ENCODE data around the gene CTBP1.

CTBP1 gene

GRCh38 chr4:1266881-1267763 is 18.2 kb upstream of the CTBP1 start:
- peaks cover 3 to 6% of the 10 kb centered on the region in 2 donors for H3K9me3 ChIP-seq (replicated peaks in 1 of 2; ENCODE audit: control insufficient read depth in 2 of 2, insufficient read depth in 1 of 2, low read depth in 1 of 2, low read length in 2 of 2)
- H2AK5ac ChIP-seq (ENCODE audit: low read depth, low read length), result no peak overlapping the region
- no peaks in the 10 kb centered on the region for H3K4me1 ChIP-seq (ENCODE audit: control insufficient read depth in 2 of 2, insufficient read depth in 1 of 2, low read depth in 1 of 2, low read length in 2 of 2)
- H3K23ac ChIP-seq (ENCODE audit: low read depth, low read length, poor library complexity), result no peak overlapping the region
- H2BK120ac ChIP-seq (ENCODE audit: low read depth, low read length), result no peak overlapping the region
- no peak overlapping the region for H4K91ac ChIP-seq (ENCODE audit: low read depth, low read length, poor library complexity)
- no peak overlapping the region for H3K4me3 ChIP-seq (ENCODE audit: low read length in 2 of 2)
- no peak overlapping the region for H4K8ac ChIP-seq (ENCODE audit: low read depth, low read length)
- no peak overlapping the region for H3K4ac ChIP-seq (ENCODE audit: low read length)
- no peaks in the 10 kb centered on the region for H3K79me1 ChIP-seq (ENCODE audit: low read depth, low read length)
- no peak overlapping the region for H3K4me2 ChIP-seq (ENCODE audit: insufficient read depth, low read length, poor library complexity, severe bottlenecking)
- H2BK5ac ChIP-seq (ENCODE audit: low read length), result no peak overlapping the region
- no peak overlapping the region for H2BK15ac ChIP-seq (ENCODE audit: low read length)
- H3K27me3 ChIP-seq (ENCODE audit: control insufficient read depth in 3 of 3, insufficient read depth in 3 of 3, low read depth in 1 of 3, low read length in 3 of 3), result no peaks in the 10 kb centered on the region
- H3K18ac ChIP-seq (ENCODE audit: low read length), result no peak overlapping the region
- no peaks in the 10 kb centered on the region for H3K36me3 ChIP-seq (replicated peaks in 1 of 2; ENCODE audit: control insufficient read depth in 2 of 2, insufficient read depth in 2 of 2, low read length in 2 of 2)
- DNase-seq (ENCODE audit: low spot score), result no peak
- H3K9ac ChIP-seq (ENCODE audit: low read depth, low read length, poor library complexity), result no peak overlapping the region
- H2BK12ac ChIP-seq (ENCODE audit: low read length), result no peak overlapping the region
- H3K27ac ChIP-seq (replicated peaks; ENCODE audit: low read length), result no peak overlapping the region
- H2AFZ ChIP-seq (ENCODE audit: low read length), result no peak overlapping the region
- WGBS, 2 donors (ENCODE audit: extremely low coverage in 2 of 2, insufficient read length in 2 of 2, insufficient replicate concordance in 1 of 2), result no CpG with 5 or more reads among the region's 9 CpGs
- H3K14ac ChIP-seq (ENCODE audit: low read length), result no peak overlapping the region

GRCh38 chr4:1265351-1265750 is 16.4 kb upstream of the CTBP1 start:
- Histone ChIP-seq H3K36me3 (replicated peaks in 1 of 2; ENCODE audit: control insufficient read depth in 2 of 2, insufficient read depth in 2 of 2, low read length in 2 of 2) (no peaks in the 10 kb centered on the region), H3K4me2 (ENCODE audit: insufficient read depth, low read length, poor library complexity, severe bottlenecking) (no peak overlapping the region), H2BK5ac (ENCODE audit: low read length) (no peak overlapping the region), H3K4me3 (ENCODE audit: low read length in 2 of 2) (no peak overlapping the region), H2AK5ac (ENCODE audit: low read depth, low read length) (no peak overlapping the region), H4K8ac (ENCODE audit: low read depth, low read length) (no peak overlapping the region), H4K91ac (ENCODE audit: low read depth, low read length, poor library complexity) (no peak overlapping the region), H2AFZ (ENCODE audit: low read length) (no peak overlapping the region), H2BK15ac (ENCODE audit: low read length) (no peak overlapping the region), H3K79me1 (ENCODE audit: low read depth, low read length) (no peaks in the 10 kb centered on the region), H3K27me3 (ENCODE audit: control insufficient read depth in 3 of 3, insufficient read depth in 3 of 3, low read depth in 1 of 3, low read length in 3 of 3) (no peaks in the 10 kb centered on the region), H3K14ac (ENCODE audit: low read length) (no peak overlapping the region), H3K27ac (replicated peaks; ENCODE audit: low read length) (no peak overlapping the region), H3K23ac (ENCODE audit: low read depth, low read length, poor library complexity) (no peak overlapping the region), H3K9me3 (replicated peaks in 1 of 2; ENCODE audit: control insufficient read depth in 2 of 2, insufficient read depth in 1 of 2, low read depth in 1 of 2, low read length in 2 of 2) (peaks cover 6 to 8% of the 10 kb centered on the region in 2 donors), H2BK120ac (ENCODE audit: low read depth, low read length) (no peak overlapping the region), H3K4ac (ENCODE audit: low read length) (no peak overlapping the region), H3K4me1 (ENCODE audit: control insufficient read depth in 2 of 2, insufficient read depth in 1 of 2, low read depth in 1 of 2, low read length in 2 of 2) (no peaks in the 10 kb centered on the region), H3K18ac (ENCODE audit: low read length) (no peak overlapping the region), H2BK12ac (ENCODE audit: low read length) (no peak overlapping the region), H3K9ac (ENCODE audit: low read depth, low read length, poor library complexity) (no peak overlapping the region)
- WGBS, 2 donors (ENCODE audit: extremely low coverage in 2 of 2, insufficient read length in 2 of 2, insufficient replicate concordance in 1 of 2), result no CpG with 5 or more reads among the region's 11 CpGs
- DNase-seq (ENCODE audit: low spot score), result no peak

GRCh38 chr4:1264942-1265341 is 16.0 kb upstream of the CTBP1 start:
- H3K9ac ChIP-seq (ENCODE audit: low read depth, low read length, poor library complexity), result no peak overlapping the region
- H3K36me3 ChIP-seq (replicated peaks in 1 of 2; ENCODE audit: control insufficient read depth in 2 of 2, insufficient read depth in 2 of 2, low read length in 2 of 2), result no peaks in the 10 kb centered on the region
- H2BK15ac ChIP-seq (ENCODE audit: low read length), result no peak overlapping the region
- no peak overlapping the region for H4K91ac ChIP-seq (ENCODE audit: low read depth, low read length, poor library complexity)
- H4K8ac ChIP-seq (ENCODE audit: low read depth, low read length), result no peak overlapping the region
- WGBS, 2 donors (ENCODE audit: extremely low coverage in 2 of 2, insufficient read length in 2 of 2, insufficient replicate concordance in 1 of 2), result no CpG with 5 or more reads among the region's 3 CpGs
- no peak overlapping the region for H2AFZ ChIP-seq (ENCODE audit: low read length)
- H3K27me3 ChIP-seq (ENCODE audit: control insufficient read depth in 3 of 3, insufficient read depth in 3 of 3, low read depth in 1 of 3, low read length in 3 of 3), result no peaks in the 10 kb centered on the region
- no peak overlapping the region for H3K18ac ChIP-seq (ENCODE audit: low read length)
- no peak overlapping the region for H3K23ac ChIP-seq (ENCODE audit: low read depth, low read length, poor library complexity)
- no peak for DNase-seq (ENCODE audit: low spot score)
- H3K4me3 ChIP-seq (ENCODE audit: low read length in 2 of 2), result no peak overlapping the region
- no peak overlapping the region for H3K27ac ChIP-seq (replicated peaks; ENCODE audit: low read length)
- no peaks in the 10 kb centered on the region for H3K79me1 ChIP-seq (ENCODE audit: low read depth, low read length)
- H3K4me2 ChIP-seq (ENCODE audit: insufficient read depth, low read length, poor library complexity, severe bottlenecking), result no peak overlapping the region
- H2AK5ac ChIP-seq (ENCODE audit: low read depth, low read length), result no peak overlapping the region
- peaks cover 6 to 8% of the 10 kb centered on the region in 2 donors for H3K9me3 ChIP-seq (replicated peaks in 1 of 2; ENCODE audit: control insufficient read depth in 2 of 2, insufficient read depth in 1 of 2, low read depth in 1 of 2, low read length in 2 of 2)
- H3K14ac ChIP-seq (ENCODE audit: low read length), result no peak overlapping the region
- H2BK5ac ChIP-seq (ENCODE audit: low read length), result no peak overlapping the region
- no peak overlapping the region for H2BK120ac ChIP-seq (ENCODE audit: low read depth, low read length)
- H3K4me1 ChIP-seq (ENCODE audit: control insufficient read depth in 2 of 2, insufficient read depth in 1 of 2, low read depth in 1 of 2, low read length in 2 of 2), result no peaks in the 10 kb centered on the region
- no peak overlapping the region for H3K4ac ChIP-seq (ENCODE audit: low read length)
- H2BK12ac ChIP-seq (ENCODE audit: low read length), result no peak overlapping the region

DNA sequence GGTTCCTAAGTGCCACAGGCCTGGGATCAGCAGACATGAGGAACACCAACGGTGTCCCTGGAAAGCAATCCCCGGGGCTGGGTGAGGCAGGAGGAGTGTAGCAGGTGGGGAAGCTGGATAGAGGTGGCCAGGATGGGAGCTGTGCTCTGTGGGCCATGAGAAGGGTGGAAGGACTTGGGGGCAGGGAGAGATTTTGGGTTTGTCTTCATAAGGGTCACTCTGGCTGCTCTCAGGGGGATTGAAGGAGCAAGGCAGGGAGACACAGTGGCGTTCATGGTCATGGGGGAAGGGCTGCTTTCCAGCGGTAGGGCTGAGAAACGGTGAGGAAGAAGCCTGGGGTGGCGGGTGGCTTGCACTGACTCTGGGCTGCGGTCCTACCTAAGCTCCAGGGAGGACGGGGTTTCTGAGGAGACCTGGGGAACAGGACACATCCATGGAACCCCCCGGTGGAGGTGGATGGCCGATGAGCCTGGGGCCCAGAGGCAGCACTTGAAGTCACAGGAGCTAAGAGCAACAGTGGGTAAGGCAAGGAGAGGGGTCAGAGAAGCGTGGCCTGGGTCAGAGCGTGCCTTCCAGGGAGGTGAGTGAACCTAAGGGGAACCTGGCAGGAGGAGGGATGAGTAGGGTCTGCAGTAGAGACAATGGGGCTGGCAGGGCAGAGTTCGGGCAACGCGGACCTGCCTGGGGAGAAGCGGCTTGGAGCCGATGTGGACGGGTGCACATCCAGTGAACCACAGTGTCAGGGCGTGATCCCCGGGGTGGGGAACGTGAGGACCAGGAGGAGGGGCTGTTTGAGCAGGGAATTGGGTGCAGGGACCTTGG is 12.4 kb upstream of the CTBP1 start:
- Histone ChIP-seq H3K27me3 (ENCODE audit: control insufficient read depth in 3 of 3, insufficient read depth in 3 of 3, low read depth in 1 of 3, low read length in 3 of 3) (no peaks in the 10 kb centered on the region), H2BK15ac (ENCODE audit: low read length) (no peak overlapping the region), H4K8ac (ENCODE audit: low read depth, low read length) (no peak overlapping the region), H3K4me2 (ENCODE audit: insufficient read depth, low read length, poor library complexity, severe bottlenecking) (no peak overlapping the region), H3K23ac (ENCODE audit: low read depth, low read length, poor library complexity) (peak overlapping the region; percentile 81), H3K27ac (replicated peaks; ENCODE audit: low read length) (no peak overlapping the region), H3K9ac (ENCODE audit: low read depth, low read length, poor library complexity) (no peak overlapping the region), H2AK5ac (ENCODE audit: low read depth, low read length) (no peak overlapping the region), H3K18ac (ENCODE audit: low read length) (no peak overlapping the region), H3K36me3 (replicated peaks in 1 of 2; ENCODE audit: control insufficient read depth in 2 of 2, insufficient read depth in 2 of 2, low read length in 2 of 2) (no peaks in the 10 kb centered on the region), H3K4me3 (ENCODE audit: low read length in 2 of 2) (no peak overlapping the region), H3K4ac (ENCODE audit: low read length) (no peak overlapping the region), H2BK12ac (ENCODE audit: low read length) (no peak overlapping the region), H3K9me3 (replicated peaks in 1 of 2; ENCODE audit: control insufficient read depth in 2 of 2, insufficient read depth in 1 of 2, low read depth in 1 of 2, low read length in 2 of 2) (peaks cover 8 to 10% of the 10 kb centered on the region in 2 donors), H3K14ac (ENCODE audit: low read length) (peak overlapping the region; percentile 6), H2AFZ (ENCODE audit: low read length) (no peak overlapping the region), H3K79me1 (ENCODE audit: low read depth, low read length) (no peaks in the 10 kb centered on the region), H2BK5ac (ENCODE audit: low read length) (no peak overlapping the region), H2BK120ac (ENCODE audit: low read depth, low read length) (no peak overlapping the region), H4K91ac (ENCODE audit: low read depth, low read length, poor library complexity) (no peak overlapping the region), H3K4me1 (ENCODE audit: control insufficient read depth in 2 of 2, insufficient read depth in 1 of 2, low read depth in 1 of 2, low read length in 2 of 2) (no peaks in the 10 kb centered on the region)
- no peak for DNase-seq (ENCODE audit: low spot score)
- no CpG with 5 or more reads among the region's 21 CpGs for WGBS, 2 donors (ENCODE audit: extremely low coverage in 2 of 2, insufficient read length in 2 of 2, insufficient replicate concordance in 1 of 2)

Data from neuronal stem cell (in vitro differentiated cells).